SIG-M5 treated with dmso at 0.1 percent for 504 hours (cell line): ENCODE data around the gene ARHGEF39.

Experiments used
- DNase-seq: peaks from one replicate; lab custom pipeline; 2025; ENCODE audit not compliant: unreplicated experiment; lab: John Stamatoyannopoulos, UW

ARHGEF39 gene

GRCh38 chr9:35679091-35679490, 14.1 kb upstream of the ARHGEF39 start:
- no peak for DNase-seq

GRCh38 chr9:35675732-35676392, 10.9 kb upstream of the ARHGEF39 start:
- no peak for DNase-seq

- no peak for DNase-seq
Measured at GRCh38 chr9:35675204-35675603, 10.2 kb upstream of the ARHGEF39 start.

- DNase-seq = no peak
Measured at GRCh38 chr9:35674025-35674361, 9.0 kb upstream of the ARHGEF39 start.

GRCh38 chr9:35673132-35674024, 8.4 kb upstream of the ARHGEF39 start, which contains the start of gene CA9:
Gene CA9, plus strand, starts transcription at chr9:35673928. Its CDS starts 32 bp downstream, at chr9:35673960.
- DNase-seq = no peak

GRCh38 chr9:35669331-35670145, 4.5 kb upstream of the ARHGEF39 start:
- no peak for DNase-seq

- no peak for DNase-seq
Measured at GRCh38 chr9:35667939-35668338, 2.9 kb upstream of the ARHGEF39 start.

GRCh38 chr9:35666549-35666948, 1.6 kb upstream of the ARHGEF39 start:
- no peak for DNase-seq

GRCh38 chr9:35666045-35666444, 1.1 kb upstream of the ARHGEF39 start:
- DNase-seq = no peak

GRCh38 chr9:35665471-35665818, 450 bp upstream of the ARHGEF39 start:
- DNase-seq = peak; percentile 35

GRCh38 chr9:35662437-35662836, 2.6 kb downstream of the ARHGEF39 start:
- no peak for DNase-seq

- DNase-seq = no peak
Measured at GRCh38 chr9:35661756-35662350, 3.1 kb downstream of the ARHGEF39 start.

GRCh38 chr9:35660966-35661415, 4.0 kb downstream of the ARHGEF39 start:
- peak; percentile 17 for DNase-seq

GRCh38 chr9:35659340-35659739, 5.7 kb downstream of the ARHGEF39 start:
- DNase-seq = no peak

GRCh38 chr9:35658968-35659220, 6.1 kb downstream of the ARHGEF39 start:
- peak; percentile 33 for DNase-seq

- DNase-seq = peak; percentile 67
Measured at GRCh38 chr9:35658137-35658967, 6.6 kb downstream of the ARHGEF39 start, which contains the start of gene CCDC107. Gene CCDC107, plus strand, starts transcription at chr9:35658292. Its CDS starts 88 bp downstream, at chr9:35658380.

GRCh38 chr9:35657546-35658136, 7.4 kb downstream of the ARHGEF39 start, which contains the start of gene RMRP:
Gene RMRP, minus strand, starts transcription at chr9:35658019.
- DNase-seq = peak; percentile 98

- no peak for DNase-seq
Measured at GRCh38 chr9:35656831-35657545, 8.0 kb downstream of the ARHGEF39 start.

- DNase-seq = no peak
Measured at GRCh38 chr9:35656348-35656747, 8.6 kb downstream of the ARHGEF39 start.
